ENCODE measurements around the gene OR5AU1. TPM values are rescaled to one million over a fixed set of nuclear protein-coding genes. Genes with fewer than 3 reads are reported as not detected.

The OR5AU1 gene
- not detected in 2 replicates for polyA plus RNA-seq (2014; cell fraction: cytosol; rRNA removed)
- not detected in 2 replicates for polyA plus RNA-seq (2014; cell fraction: nucleus; rRNA removed)

DNA sequence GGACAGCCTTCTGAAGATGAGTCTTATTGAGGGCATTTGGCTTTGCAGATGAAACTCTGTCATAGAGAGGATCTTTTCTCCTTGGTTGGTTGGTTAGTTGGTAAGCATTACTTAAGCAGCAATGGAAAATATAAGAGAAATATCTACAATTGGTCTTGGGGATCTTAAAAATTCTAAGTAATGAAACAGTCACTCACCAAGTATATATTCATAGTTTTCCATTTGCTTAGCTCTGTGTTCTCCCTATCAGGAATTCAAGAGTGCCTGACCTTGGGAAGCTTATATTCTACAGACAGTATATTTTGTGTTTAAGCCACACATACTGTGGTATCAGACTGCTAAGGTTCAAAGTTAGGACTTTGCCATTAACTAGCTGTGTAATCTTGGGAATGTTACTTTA is at the start of gene OR5AU1:
Gene OR5AU1 (minus strand): TSS at position 101 of the 400 bp plus-strand sequence. CDS start 191 bp downstream, outside the sequence.
- DNase-seq (ENCODE audit: low spot score), result no peak

DNA sequence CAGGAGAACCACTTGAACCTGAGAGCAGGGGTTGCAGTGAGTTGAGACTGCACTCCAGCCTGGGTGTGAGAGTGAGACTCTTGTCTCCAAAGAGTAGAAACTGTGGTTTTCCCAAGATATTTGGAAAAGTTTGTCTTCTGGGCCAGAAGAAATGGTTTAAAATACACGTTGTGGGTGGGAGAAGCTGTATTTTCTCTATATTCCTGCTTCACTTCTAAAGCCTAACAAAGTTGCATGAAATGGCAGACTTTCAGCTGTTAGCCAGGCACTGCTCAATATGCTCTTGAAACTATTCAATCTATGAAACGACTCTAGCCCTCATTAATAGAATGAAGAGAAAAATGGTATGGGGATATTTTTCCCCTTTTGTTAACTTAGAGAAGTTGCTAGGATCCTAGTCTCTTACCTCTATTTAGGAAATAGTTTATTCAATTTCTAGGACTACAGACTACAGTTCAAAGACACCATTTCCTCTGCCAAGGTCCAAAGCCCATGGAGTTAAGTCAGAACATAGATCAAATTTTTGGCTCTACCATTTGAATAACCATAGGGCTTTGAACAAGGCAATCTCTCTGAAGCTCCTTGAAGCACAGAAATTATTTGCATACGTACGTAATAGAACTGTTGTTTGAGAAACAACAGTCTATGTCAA is 49.3 kb upstream of the OR5AU1 start:
- DNase-seq (ENCODE audit: low spot score), result no peak

- DNase-seq (ENCODE audit: low spot score), result no peak
Observed at GRCh38 chr14:21204167-21205025, 48.5 kb upstream of the OR5AU1 start.

- no peak for DNase-seq (ENCODE audit: low spot score)
Observed at GRCh38 chr14:21203470-21204166, 47.8 kb upstream of the OR5AU1 start.

- DNase-seq (ENCODE audit: low spot score), result no peak
Observed at GRCh38 chr14:21202463-21203358, 46.8 kb upstream of the OR5AU1 start.

- no peak for DNase-seq (ENCODE audit: low spot score)
Observed at GRCh38 chr14:21201732-21202462, 46.0 kb upstream of the OR5AU1 start.

- DNase-seq (ENCODE audit: low spot score), result no peak
Observed at GRCh38 chr14:21200752-21201461, 45.0 kb upstream of the OR5AU1 start.

- no peak for DNase-seq (ENCODE audit: low spot score)
Observed at GRCh38 chr14:21199611-21200560, 44.0 kb upstream of the OR5AU1 start.

DNA sequence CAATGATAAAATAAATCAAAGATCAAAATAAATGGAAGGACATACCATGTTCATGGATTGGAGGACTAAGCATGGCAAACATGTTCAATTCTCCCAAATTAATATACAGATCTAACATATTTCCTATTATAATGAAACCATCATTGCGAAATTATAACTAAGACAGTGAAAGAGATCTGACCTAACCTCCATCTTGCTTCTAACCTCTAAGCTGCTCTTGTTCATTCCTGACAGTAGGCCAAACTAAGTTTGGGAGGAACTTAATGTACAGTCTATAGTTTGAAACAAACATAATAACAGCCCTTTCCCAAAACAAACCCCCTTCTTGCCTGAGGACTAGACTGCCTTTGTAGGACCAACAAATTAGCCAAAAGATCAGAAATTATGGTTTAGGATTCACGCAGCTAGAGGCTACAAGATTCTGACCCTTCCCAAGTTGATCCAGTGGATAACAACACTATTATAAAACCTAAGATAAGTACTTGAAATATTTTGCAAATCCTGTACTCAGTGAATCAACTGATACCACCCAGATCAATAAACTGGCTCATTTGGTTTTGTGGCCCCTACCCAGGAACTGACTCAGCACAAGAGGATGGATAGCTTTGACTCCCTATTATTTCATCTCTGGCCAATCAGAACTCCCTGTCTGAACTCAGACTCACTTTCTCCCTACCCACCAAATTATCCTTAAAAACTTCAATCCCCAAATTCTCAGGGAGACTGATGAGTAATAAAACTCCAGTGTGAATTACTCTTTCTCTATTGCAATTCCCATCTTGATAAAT is 41.7 kb upstream of the OR5AU1 start:
- no peak for DNase-seq (ENCODE audit: low spot score)

- DNase-seq (ENCODE audit: low spot score), result no peak
Observed at GRCh38 chr14:21194597-21194996, 38.7 kb upstream of the OR5AU1 start.

DNA sequence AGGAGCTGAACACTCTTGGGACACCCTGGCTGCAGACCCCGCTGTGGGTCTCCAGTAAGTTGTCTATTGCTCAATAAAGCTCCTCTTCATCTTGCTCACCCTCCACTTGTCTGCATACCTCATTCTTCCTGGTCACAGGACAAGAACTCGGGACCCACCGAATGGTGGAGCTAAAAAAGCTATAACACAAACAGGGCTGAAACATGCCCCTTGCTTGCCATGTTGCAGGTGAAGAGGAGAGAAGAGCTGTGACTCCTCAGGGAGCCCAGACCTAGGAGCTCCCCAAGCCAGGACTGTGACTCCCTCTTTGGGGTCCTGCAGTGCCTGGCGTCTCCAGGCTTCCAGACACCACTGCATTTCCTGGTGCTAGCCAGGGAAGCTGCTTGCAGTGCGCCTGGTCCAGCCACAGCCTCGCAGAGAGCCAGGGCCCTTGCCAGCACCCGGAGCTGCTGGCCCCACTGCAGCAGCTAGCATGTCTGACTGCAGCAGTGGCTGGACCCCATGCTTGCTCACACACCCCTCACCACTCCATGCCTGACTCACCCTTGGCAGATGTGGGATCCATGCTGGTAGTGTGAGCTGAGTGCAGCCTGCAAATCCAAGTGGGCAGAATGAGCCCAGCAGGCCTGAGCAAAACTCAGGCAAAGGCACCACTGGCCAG is 37.1 kb upstream of the OR5AU1 start:
- DNase-seq (ENCODE audit: low spot score), result peak; percentile 26

- DNase-seq (ENCODE audit: low spot score), result peak; percentile 28
Observed at GRCh38 chr14:21192447-21192822, 36.6 kb upstream of the OR5AU1 start.

DNA sequence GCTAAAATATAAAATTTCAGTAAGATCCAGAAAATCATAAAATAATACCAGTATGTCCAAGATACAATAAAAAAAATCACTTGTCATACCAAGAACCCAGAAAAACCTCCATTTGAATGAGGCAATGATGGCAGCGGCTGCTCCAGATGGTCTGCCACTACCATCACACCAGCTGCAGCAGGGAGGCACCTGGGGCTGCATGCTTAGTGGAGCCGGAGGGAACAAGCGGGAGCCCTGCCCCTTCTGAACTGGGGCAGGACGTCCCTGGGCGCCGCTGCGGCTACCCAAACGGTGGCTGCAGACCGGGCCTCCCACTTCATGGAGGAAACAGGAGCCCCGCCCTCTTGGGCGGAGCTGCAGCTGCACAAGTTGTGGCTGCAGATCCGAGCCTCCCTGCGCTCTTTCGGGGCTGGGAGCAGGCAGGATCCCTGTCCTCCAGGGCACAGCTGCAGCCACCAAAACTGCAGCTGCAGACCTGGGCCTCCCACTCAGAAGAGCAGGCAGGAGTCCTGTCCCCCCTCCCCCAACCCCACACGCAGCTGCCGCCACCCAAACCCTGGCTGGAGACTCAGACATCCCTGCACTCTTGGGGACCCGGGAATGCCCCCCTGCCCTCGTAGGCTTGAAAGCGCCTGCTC is 36.1 kb upstream of the OR5AU1 start:
- DNase-seq (ENCODE audit: low spot score), result peak; percentile 90

- peak; percentile 35 for DNase-seq (ENCODE audit: low spot score)
Observed at GRCh38 chr14:21191261-21191808, 35.5 kb upstream of the OR5AU1 start.

DNA sequence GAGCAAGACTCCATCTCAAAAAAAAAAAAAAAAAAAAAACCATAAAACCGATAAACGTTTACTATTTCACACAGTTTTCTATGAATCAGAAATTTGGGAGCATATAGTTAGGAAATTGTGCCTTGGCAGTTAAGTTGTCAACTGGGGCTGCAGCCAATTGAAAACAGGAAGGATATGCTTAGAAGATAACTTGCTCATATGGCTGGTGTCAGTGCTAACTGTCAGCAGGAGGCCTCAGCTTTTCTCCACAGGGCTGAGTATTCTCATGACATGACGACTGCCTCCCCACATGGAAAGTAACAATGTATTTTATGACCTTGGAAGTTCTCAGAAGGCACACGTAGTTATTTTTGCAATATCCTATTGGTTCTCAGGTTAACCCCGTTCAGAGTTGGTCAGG is 29.6 kb upstream of the OR5AU1 start:
- DNase-seq (ENCODE audit: low spot score), result no peak

- DNase-seq (ENCODE audit: low spot score), result no peak
Observed at GRCh38 chr14:21184254-21184653, 28.4 kb upstream of the OR5AU1 start.
